ENCODE results near the gene NOSIP.

Gene NOSIP

GRCh38 chr19:49594993-49595818 lies 14.8 kb upstream of the NOSIP start:
- no peak for DNase-seq (ENCODE audit: low read depth, low spot score)

- DNase-seq (ENCODE audit: low read depth, low spot score): no peak
These were observed 14.0 kb upstream of the NOSIP start for GRCh38 chr19:49594157-49594992.

DNA sequence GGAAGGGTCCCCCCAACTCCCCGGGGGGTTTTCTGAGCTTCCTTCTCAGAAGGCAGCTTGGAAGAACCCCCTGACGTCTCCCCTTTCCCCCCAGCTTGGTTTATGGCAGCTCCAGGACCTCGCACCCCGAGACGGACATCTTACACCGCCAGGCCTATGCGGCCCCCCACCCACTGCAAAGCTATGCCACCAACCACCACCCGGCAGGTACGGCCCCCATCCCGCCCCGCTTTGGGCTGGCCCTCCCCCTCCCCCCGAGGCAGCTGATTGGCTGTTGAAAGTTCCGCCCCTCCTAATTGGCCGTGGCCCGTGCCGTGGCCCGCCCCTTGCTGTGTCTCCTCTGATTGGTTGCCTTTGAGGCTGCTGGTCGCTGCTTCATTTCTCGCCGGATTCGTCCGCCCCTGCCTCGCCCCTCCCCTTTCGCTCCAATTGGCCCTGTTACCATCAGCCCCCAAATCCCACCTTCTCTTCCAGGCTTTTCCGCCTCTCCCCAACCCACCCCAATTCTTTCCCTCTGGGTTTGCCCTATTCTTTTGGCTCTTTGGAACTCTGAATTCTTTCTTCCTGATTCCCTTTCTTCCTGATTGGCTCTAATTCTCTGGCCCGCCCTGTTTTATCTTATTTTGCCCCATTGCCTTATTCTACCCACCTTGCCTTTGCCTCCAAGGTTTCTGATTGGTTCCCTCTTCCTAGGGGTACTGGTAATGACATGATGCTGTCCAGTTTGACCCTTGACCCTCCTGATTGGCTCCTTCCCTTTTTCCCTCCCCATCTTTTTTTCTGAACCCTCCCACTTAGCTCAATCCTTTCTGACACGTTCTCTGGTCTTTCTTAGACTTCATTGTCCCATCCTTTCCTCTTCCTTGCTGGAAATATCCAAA lies 13.1 kb upstream of the NOSIP start:
- peak; percentile 91 for DNase-seq (ENCODE audit: low read depth, low spot score)

DNA sequence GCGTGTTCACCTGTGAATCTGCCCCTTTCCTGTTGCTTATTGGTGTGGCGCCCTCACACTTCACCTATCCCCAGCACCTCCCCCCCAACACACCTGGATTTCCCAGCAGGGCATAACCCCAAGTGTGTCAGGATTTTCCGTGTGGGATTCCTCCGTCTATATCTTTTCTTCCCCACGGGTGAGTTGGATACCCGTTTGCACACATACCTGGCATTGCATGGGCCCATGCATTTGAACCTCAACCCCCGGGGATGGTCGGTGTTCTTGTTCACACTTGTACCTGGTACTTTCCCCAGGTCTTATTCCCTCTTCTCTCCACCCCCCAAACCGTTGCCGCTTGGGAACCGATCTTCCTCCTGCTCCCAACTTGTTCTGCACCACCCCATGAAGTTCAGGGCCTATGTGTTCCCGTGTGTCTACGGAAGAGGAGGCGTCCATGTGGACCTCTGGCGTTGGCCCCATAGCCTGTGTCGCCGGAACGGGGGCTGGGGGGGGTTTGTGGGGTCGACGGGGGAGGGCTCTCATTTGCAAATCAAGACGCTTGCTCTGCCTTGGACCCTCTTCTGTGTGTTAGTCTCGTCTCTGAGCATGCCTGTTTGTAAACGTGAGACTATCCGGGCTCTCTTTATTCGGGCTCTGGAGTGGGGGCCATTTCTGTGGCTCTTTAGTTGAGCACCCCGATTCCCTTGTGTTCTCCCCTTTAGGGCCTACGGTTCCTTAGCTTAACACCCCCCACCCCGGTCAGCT lies 12.3 kb upstream of the NOSIP start:
- no peak for DNase-seq (ENCODE audit: low read depth, low spot score)

GRCh38 chr19:49591731-49592485 lies 11.6 kb upstream of the NOSIP start:
- DNase-seq (ENCODE audit: low read depth, low spot score): no peak

- DNase-seq (ENCODE audit: low read depth, low spot score): no peak
These were observed 10.8 kb upstream of the NOSIP start, which contains the start of gene PRR12 for GRCh38 chr19:49590971-49591730. Gene PRR12, plus strand, starts transcription at chr19:49591182. Its CDS starts 473 bp downstream, at chr19:49591655.

DNA sequence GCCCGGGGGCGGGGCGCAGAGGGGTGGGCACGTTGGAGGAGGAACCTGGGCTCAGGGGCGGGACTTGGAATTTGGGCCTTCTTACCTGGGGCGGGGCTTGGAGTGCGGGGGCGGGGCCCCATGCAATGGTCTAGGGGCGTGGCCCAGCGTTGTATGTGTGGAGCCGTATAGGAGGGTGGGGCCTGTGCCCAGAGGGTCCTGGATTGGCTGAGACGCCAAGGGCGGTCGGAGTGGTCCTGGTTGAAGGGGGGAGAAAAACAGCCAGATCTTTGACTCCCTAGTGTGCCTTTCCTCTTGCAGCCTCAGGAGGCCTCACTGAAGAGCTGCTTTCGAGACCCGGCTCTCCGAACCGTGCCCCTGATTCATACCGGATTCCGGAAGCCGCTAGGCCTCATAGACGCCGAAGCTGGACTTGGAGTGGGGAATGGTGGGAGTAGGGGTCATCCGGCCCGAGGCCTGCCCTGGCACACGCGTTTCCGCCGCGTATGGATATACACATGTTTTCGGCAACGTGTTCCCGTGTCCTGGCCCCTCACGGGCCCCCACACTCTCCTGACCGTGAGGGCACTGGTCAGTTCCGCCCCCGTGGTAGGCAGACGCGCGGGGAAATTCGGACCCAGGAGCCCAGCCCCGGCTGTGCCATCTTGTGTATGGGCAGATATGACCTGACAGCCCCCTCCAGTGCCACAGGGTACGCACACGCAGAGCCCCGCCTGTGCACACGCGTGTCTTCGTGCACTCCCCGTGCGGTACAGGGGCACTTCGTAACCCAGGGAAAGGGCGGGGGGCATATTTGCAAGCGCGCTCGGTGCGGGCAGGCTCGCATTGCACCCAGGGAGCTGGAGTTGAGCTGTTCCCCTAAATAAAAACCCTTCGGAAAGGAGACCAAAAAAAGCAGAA lies 10.0 kb upstream of the NOSIP start:
- peak; percentile 94 for DNase-seq (ENCODE audit: low read depth, low spot score)

- DNase-seq (ENCODE audit: low read depth, low spot score): no peak
These were observed 9.1 kb upstream of the NOSIP start for GRCh38 chr19:49589502-49589905.

DNA sequence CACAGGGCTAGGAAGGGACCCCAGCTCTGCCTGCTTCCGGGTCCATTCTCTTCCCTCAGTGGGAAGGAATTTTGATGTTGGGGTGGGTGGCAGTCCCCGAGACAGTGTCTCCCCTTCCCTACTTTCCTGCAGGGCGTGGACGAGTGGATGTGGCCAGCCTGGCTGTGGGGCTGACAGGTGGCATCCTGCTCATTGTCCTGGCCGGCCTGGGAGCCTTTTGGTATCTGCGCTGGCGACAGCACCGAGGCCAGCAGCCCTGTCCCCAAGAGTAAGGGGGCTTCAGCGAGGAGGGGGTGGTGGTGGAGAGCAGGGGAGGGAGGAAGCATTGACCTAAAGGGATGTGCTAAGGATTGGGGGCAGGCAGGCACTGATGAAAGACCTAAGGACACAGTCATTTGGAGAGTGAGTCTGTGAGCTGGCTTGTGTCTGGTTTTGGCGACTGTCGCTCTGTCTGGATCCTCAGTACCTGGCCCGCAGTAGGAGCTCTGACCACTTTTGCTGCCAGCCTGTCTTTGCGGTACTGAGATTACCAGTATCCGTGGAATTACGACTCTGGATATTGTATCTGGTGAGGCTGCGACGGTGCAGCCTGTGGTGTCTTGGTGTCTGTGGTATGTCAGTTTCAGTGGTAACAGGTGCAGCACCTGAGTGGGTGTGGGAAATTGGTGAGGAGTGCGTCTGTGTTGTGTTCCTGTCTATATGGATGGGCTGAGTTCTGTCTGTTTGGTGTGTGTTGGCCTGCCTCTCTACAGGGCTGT lies 8.2 kb upstream of the NOSIP start:
- DNase-seq (ENCODE audit: low read depth, low spot score): no peak

DNA sequence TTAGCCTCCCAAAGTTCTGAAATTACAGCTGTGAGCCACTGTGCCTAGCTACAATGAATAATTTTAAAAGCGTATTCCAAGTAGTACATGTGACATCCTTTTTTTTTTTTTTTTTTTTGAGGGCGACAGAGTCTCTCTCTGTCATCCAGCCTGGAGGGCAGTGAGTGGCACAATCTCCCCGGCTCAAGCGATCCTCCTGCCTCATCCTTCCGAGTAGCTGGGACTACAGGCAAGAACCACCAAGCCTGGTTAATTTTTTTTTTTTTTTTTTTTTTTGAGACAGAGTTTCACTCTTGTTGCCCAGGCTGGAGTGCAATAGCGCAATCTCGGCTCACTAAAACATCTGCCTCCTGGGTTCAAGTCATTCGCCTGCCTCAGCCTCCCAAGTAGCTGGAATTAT lies 6.9 kb upstream of the NOSIP start:
- no peak for DNase-seq (ENCODE audit: low read depth, low spot score)

DNA sequence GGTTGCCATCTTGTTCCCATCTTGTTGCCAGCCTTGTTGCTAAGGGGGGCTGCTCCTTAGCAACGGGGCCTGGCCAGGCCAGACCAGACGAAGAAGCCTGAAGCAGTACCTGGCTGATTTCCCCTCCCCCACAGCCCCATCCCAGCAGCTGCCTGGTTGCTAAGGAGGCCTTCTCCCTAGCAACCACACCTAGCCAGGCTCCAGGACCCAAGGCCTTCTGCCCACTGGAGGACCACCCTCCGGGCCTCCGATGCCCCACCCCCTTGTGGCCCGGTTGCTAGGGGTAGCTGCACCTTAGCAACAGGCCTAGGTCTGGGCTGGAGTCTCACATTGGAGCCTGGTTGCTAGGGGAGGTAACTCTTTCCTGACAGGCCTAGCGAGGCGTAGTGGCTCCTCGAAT lies 4.7 kb upstream of the NOSIP start:
- DNase-seq (ENCODE audit: low read depth, low spot score): no peak

DNA sequence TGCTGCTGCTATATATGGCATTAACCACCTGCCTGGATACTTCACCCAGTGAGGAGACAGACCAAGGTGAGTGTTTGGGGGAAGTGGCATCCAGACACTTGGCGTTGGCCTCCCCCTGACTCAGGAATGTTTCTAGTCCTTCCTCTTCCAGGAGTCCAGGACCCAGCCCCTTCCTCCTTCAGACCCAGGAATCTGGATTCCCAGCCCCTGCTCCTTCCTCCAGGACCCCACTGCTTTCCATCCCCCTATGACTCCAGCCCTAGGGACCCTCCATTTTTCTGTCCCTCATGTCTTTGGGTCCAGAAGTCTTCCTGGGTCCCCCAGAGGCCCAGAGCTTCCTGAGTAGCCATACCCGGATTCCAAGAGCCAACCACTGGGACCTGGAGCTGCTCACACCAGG lies 2.9 kb upstream of the NOSIP start:
- no peak for DNase-seq (ENCODE audit: low read depth, low spot score)

DNA sequence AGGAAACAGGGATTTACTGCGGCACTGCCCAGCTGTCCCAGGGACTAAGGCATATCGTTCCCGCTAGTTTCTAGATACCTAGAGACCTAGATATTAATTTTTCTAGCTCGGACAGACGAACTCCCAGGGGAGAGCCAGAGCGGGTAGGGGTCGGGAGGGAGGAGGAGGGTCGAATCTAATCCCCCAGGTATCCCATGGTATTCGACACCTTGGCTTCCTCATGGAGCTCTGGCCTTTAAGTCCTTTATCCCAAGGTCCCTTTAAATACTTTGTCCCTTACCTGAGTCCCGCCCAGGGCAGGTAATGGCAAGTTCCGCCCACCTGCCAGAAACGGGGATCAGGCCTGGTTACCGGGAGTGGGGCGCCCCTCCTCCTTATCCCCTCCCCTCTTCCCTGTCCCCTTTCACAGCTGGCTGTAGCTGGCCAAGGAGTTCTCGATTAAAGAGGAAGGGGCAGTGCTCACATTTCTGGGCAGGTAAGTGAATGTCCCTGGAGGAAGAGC lies 702 bp upstream of the NOSIP start, which contains the start of gene PRRG2:
TSS of gene PRRG2 (plus strand) at position 310 of the 502 bp plus-strand sequence. CDS start 1,904 bp downstream, outside the sequence.
- no peak for DNase-seq (ENCODE audit: low read depth, low spot score)

DNA sequence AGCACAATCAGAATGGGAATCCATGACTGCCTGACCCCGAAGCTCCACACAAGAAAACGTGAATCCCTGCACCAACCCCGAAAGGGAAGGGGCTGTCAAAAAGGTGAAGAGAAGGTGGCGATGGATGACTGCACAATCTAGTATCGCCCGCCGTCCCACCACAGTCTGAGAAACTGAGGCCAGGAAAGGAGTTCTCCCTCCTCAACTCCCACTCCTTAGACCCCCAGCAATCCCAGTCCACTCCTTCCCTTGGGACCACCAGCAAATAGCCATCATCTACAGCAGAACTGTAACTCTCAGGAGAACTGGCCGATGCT lies 451 bp downstream of the NOSIP start:
- no peak for DNase-seq (ENCODE audit: low read depth, low spot score)

- DNase-seq (ENCODE audit: low read depth, low spot score): no peak
These were observed 1.2 kb downstream of the NOSIP start for GRCh38 chr19:49579193-49579592.

DNA sequence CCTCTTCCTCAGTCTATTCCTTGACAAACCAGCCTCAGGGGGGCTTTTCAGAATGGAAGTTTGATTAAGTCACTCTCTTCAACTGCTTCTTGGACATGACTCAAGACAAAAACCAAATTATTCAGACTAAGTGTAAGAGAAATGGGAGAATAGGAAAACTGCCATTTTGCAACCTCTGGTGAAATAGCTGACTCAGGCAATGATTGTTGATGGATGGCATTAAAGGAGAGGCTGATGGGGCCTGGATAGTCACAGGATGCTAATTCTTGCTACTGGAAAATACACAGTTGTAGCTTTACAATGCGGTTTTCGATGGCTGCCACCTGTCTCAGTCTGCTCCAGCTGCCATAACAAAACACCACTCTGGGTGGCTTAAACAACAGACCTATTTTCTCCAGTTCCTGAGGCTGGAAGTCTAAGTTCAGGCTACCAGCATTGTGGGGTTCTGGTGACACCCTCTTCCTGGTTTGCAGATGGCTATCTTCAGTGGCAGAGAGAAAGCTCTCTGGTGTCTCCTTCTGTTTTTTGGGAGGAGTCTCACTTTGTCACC lies 6.1 kb downstream of the NOSIP start:
- no peak for DNase-seq (ENCODE audit: low read depth, low spot score)

DNA sequence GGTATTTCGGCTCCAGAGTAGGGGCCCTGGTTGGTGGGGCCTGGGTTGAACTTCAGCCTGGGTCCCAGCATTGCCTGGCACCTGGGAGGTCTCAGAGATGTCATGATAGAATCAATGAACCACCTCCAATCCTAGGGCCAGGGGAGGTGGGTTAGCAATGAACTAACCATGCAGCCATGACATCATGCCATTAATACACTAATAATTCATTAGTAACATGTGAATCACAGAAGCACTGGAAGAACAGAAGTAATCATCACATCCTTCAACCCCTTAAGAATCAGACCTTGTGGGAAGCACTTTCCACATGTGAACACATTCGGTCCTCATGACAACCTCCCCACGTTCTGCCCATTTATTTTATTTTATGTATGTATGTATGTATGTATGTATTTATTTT lies 6.9 kb downstream of the NOSIP start:
- no peak for DNase-seq (ENCODE audit: low read depth, low spot score)
